WERI-Rb-1 (cell line): Measurements from ENCODE around the gene TNFSF8.

Source experiments
- DNase-seq: peaks from one replicate; pipeline ENCODE4 v3.0.0-alpha.2; 2020
- H3K27ac ChIP-seq: fragments of 250-450 bp; sonication (Bioruptor Pico); 2 replicates; pipeline ENCODE4 v1.5.1; 2020; ENCODE audit warnings: mild to moderate bottlenecking, moderate library complexity
- H3K27me3 ChIP-seq: fragments of 250-450 bp; sonication (Bioruptor Pico); 2 replicates; pipeline ENCODE4 v1.5.1; 2021; ENCODE audit warnings: mild to moderate bottlenecking, low read depth, moderate library complexity; ENCODE audit not compliant: insufficient read depth, severe bottlenecking
- H3K36me3 ChIP-seq: fragments of 250-450 bp; sonication (Bioruptor Pico); 2 replicates; pipeline ENCODE4 v1.5.1; 2020; ENCODE audit warnings: mild to moderate bottlenecking, moderate library complexity
- H3K4me3 ChIP-seq: 2 replicates; pipeline ENCODE4 v1.5.1; 2011; ENCODE audit warnings: low read depth, mild to moderate bottlenecking, control low read depth, low read length
- H3K9me3 ChIP-seq: fragments of 250-450 bp; sonication (Bioruptor Pico); 2 replicates; pipeline ENCODE4 v1.5.1; 2021; ENCODE audit warnings: mild to moderate bottlenecking, moderate library complexity; ENCODE audit not compliant: severe bottlenecking
- CTCF ChIP-seq: IDR thresholded peaks from 2 replicates; pipeline ENCODE4 v1.5.1; 2011; ENCODE audit warnings: low read depth, mild to moderate bottlenecking, control low read depth, inconsistent platforms, low read length

TNFSF8 gene

GRCh38 chr9:114902786-114903524, 27.4 kb downstream of the TNFSF8 start:
- no peak for TF ChIP-seq CTCF
- Histone ChIP-seq H3K9me3 (no peaks in the 10 kb centered on the region), H3K36me3 (no peaks in the 10 kb centered on the region), H3K4me3 (no peak overlapping the region), H3K27ac (no peak overlapping the region), H3K27me3 (no peaks in the 10 kb centered on the region)
- no peak for DNase-seq

GRCh38 chr9:114900942-114901802, 29.2 kb downstream of the TNFSF8 start:
- Histone ChIP-seq H3K36me3 (no peaks in the 10 kb centered on the region), H3K9me3 (no peaks in the 10 kb centered on the region), H3K27ac (no peak overlapping the region), H3K4me3 (no peak overlapping the region), H3K27me3 (no peaks in the 10 kb centered on the region)
- TF ChIP-seq CTCF = no peak
- no peak for DNase-seq

GRCh38 chr9:114899995-114900394, 30.4 kb downstream of the TNFSF8 start:
- Histone ChIP-seq H3K9me3 (no peaks in the 10 kb centered on the region), H3K27me3 (no peaks in the 10 kb centered on the region), H3K4me3 (no peak overlapping the region), H3K36me3 (no peaks in the 10 kb centered on the region), H3K27ac (no peak overlapping the region)
- no peak for TF ChIP-seq CTCF
- no peak for DNase-seq

- DNase-seq = no peak
- no peak overlapping the region for H3K27ac ChIP-seq
- H3K36me3 ChIP-seq = no peaks in the 10 kb centered on the region
- H3K9me3 ChIP-seq = no peaks in the 10 kb centered on the region
- H3K27me3 ChIP-seq = no peaks in the 10 kb centered on the region
- TF ChIP-seq CTCF = no peak
- H3K4me3 ChIP-seq = no peak overlapping the region
Measured at GRCh38 chr9:114899461-114899860, 30.9 kb downstream of the TNFSF8 start.

- H3K4me3 ChIP-seq = no peak overlapping the region
- H3K27ac ChIP-seq = no peak overlapping the region
- TF ChIP-seq CTCF = no peak
- no peaks in the 10 kb centered on the region for H3K36me3 ChIP-seq
- no peaks in the 10 kb centered on the region for H3K9me3 ChIP-seq
- no peak for DNase-seq
- no peaks in the 10 kb centered on the region for H3K27me3 ChIP-seq
Measured at GRCh38 chr9:114898741-114899140, 31.6 kb downstream of the TNFSF8 start.
